Measurements from ENCODE around the gene COIL.

Gene COIL

GRCh38 chr17:56937687-56938086 lies 23.2 kb downstream of the COIL start:
- H3K9me3 ChIP-seq (ENCODE audit: control insufficient read depth, low read length): no peaks in the 10 kb centered on the region
- no peaks in the 10 kb centered on the region for H3K36me3 ChIP-seq (ENCODE audit: control insufficient read depth, insufficient read depth, low read length)
- H3K4me1 ChIP-seq: peaks cover 7% of the 10 kb centered on the region
- TF ChIP-seq CTCF (IDR thresholded peaks at IDR 0.05): no peak
- no peak overlapping the region for H3K4me3 ChIP-seq (ENCODE audit: low read depth, low read length)
- no peak overlapping the region for H3K9ac ChIP-seq
- H3K4me2 ChIP-seq (ENCODE audit: low read length): no peak overlapping the region
- no peak overlapping the region for H3K27ac ChIP-seq
- H3K27me3 ChIP-seq (ENCODE audit: control insufficient read depth, insufficient read depth, low read length): no peaks in the 10 kb centered on the region
- H2AFZ ChIP-seq: no peak overlapping the region
- no peaks in the 10 kb centered on the region for H3K79me2 ChIP-seq

DNA sequence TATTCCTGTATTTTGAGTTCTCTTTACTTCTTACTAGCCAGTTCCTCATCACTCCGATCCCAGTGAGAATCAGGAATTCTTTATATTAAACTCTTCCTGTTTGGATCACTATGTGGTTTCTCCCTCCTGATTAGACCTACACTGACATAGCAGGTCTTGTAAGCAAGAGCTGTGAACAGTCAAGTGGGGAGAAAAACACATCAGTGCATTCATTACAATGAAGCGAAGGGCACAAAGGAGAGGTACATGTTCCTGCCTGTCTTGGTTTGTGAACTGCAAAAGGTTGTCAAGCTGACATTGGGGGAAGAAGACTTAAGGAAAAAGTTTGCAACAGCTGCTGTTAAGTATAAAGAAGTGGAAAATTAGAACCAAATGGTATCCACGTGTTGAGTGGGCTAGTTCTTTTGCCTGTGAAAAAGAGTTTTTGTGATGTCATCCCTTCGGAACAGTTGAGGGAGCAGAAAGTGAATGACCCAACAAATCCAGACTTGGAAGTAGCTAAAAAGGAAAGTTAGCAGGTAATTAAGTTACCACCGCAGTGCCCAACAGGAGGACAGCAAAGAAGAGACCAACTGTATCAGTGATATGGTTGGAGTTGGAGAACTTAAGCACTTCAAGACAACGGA lies 24.0 kb downstream of the COIL start:
- H3K4me3 ChIP-seq (ENCODE audit: low read depth, low read length): no peak overlapping the region
- TF ChIP-seq CTCF (IDR thresholded peaks at IDR 0.05): no peak
- no peaks in the 10 kb centered on the region for H3K36me3 ChIP-seq (ENCODE audit: control insufficient read depth, insufficient read depth, low read length)
- H3K4me2 ChIP-seq (ENCODE audit: low read length): no peak overlapping the region
- H3K9me3 ChIP-seq (ENCODE audit: control insufficient read depth, low read length): no peaks in the 10 kb centered on the region
- peaks cover 7% of the 10 kb centered on the region for H3K4me1 ChIP-seq
- no peaks in the 10 kb centered on the region for H3K27me3 ChIP-seq (ENCODE audit: control insufficient read depth, insufficient read depth, low read length)
- H3K27ac ChIP-seq: no peak overlapping the region
- no peak overlapping the region for H3K9ac ChIP-seq
- no peaks in the 10 kb centered on the region for H3K79me2 ChIP-seq
- H2AFZ ChIP-seq: no peak overlapping the region

DNA sequence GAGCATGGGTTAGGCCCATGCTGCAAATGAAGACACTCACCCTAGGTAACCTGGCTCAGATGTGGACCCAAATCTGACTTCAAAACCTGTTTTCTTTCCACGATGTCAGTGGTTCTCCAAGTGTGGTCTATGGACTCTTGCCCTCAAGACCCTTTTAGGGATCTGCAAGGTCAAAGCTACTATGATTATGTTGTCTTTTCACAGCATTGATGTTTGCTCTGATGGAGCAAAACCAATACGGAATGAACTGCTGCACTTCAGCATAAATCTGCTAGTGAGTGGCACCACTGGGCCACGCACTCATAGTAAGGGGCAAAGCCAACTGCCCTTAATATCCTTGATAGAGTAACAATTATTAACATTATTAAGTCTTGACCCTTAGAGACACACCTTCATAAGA lies 25.4 kb downstream of the COIL start:
- H3K9me3 ChIP-seq (ENCODE audit: control insufficient read depth, low read length): no peaks in the 10 kb centered on the region
- no peak overlapping the region for H3K27ac ChIP-seq
- H3K9ac ChIP-seq: no peak overlapping the region
- TF ChIP-seq CTCF (IDR thresholded peaks at IDR 0.05): no peak
- peaks cover 7% of the 10 kb centered on the region for H3K4me1 ChIP-seq
- H2AFZ ChIP-seq: no peak overlapping the region
- H3K4me2 ChIP-seq (ENCODE audit: low read length): no peak overlapping the region
- H3K27me3 ChIP-seq (ENCODE audit: control insufficient read depth, insufficient read depth, low read length): no peaks in the 10 kb centered on the region
- H3K4me3 ChIP-seq (ENCODE audit: low read depth, low read length): no peak overlapping the region
- no peaks in the 10 kb centered on the region for H3K79me2 ChIP-seq
- no peaks in the 10 kb centered on the region for H3K36me3 ChIP-seq (ENCODE audit: control insufficient read depth, insufficient read depth, low read length)

DNA sequence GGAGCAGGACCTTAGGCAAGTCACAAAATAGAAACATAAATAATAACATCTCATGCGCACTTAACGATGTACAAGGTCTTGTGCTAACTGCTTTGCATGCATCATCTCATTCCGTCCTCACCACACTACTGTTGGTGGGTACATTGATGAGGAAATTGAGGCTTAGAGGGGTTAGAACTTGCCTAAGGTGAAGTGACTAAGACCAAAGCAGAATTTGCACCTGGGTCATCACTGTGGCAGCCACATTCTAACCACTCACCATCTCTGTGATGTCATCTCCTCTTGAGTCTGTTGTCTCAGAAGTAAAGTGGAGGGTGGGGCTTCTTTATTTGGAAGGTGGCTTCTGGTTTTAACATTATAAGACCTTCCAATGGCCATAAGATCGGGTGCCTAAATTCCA lies 26.6 kb downstream of the COIL start:
- H3K4me1 ChIP-seq: peaks cover 7% of the 10 kb centered on the region
- no peaks in the 10 kb centered on the region for H3K36me3 ChIP-seq (ENCODE audit: control insufficient read depth, insufficient read depth, low read length)
- H3K4me3 ChIP-seq (ENCODE audit: low read depth, low read length): no peak overlapping the region
- no peak overlapping the region for H2AFZ ChIP-seq
- no peaks in the 10 kb centered on the region for H3K27me3 ChIP-seq (ENCODE audit: control insufficient read depth, insufficient read depth, low read length)
- TF ChIP-seq CTCF (IDR thresholded peaks at IDR 0.05): no peak
- no peaks in the 10 kb centered on the region for H3K9me3 ChIP-seq (ENCODE audit: control insufficient read depth, low read length)
- no peaks in the 10 kb centered on the region for H3K79me2 ChIP-seq
- H3K4me2 ChIP-seq (ENCODE audit: low read length): no peak overlapping the region
- no peak overlapping the region for H3K9ac ChIP-seq
- no peak overlapping the region for H3K27ac ChIP-seq

GRCh38 chr17:56933868-56934267 lies 27.0 kb downstream of the COIL start:
- Histone ChIP-seq H3K36me3 (ENCODE audit: control insufficient read depth, insufficient read depth, low read length) (no peaks in the 10 kb centered on the region), H3K27ac (no peak overlapping the region), H2AFZ (no peak overlapping the region)

More at GRCh38 chr17:56933868-56934267, 27.0 kb downstream of the COIL start:
- Histone ChIP-seq H3K4me1 (peaks cover 7% of the 10 kb centered on the region), H3K4me2 (ENCODE audit: low read length) (no peak overlapping the region), H3K27me3 (ENCODE audit: control insufficient read depth, insufficient read depth, low read length) (no peaks in the 10 kb centered on the region), H3K9me3 (ENCODE audit: control insufficient read depth, low read length) (no peaks in the 10 kb centered on the region), H3K4me3 (ENCODE audit: low read depth, low read length) (no peak overlapping the region), H3K9ac (no peak overlapping the region), H3K79me2 (no peaks in the 10 kb centered on the region)
- no peak for TF ChIP-seq CTCF (IDR thresholded peaks at IDR 0.05)
